ENCODE results near the gene HOTAIR.

HOTAIR gene

DNA sequence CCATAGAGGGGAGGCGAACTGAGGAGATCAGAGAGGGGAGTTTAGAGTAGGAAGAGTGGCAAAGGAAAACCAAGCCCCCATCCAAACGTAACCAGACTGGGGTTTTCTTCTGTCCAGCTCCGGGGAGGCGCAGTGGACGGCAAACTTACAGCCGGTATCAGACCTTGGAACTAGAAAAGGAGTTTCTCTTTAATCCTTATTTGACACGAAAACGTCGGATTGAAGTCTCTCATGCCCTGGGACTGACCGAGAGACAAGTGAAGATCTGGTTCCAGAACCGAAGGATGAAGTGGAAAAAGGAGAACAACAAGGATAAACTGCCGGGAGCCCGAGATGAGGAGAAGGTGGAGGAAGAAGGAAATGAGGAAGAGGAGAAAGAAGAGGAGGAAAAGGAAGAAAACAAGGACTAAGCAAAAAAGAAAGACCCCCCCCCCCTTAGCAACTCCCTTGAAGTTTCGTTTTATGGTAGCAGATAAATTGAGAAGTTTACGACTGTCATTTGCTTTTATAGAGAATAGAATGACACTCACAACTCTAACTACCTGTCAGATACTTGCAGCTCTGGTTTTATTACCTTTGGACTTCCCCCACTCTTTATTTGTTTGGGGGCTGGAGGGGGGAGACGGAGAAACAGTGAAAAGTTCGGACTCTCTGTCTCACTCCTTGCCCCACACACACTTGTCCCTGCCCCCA is 36.4 kb upstream of the HOTAIR start:
- DNase-seq = no peak

DNA sequence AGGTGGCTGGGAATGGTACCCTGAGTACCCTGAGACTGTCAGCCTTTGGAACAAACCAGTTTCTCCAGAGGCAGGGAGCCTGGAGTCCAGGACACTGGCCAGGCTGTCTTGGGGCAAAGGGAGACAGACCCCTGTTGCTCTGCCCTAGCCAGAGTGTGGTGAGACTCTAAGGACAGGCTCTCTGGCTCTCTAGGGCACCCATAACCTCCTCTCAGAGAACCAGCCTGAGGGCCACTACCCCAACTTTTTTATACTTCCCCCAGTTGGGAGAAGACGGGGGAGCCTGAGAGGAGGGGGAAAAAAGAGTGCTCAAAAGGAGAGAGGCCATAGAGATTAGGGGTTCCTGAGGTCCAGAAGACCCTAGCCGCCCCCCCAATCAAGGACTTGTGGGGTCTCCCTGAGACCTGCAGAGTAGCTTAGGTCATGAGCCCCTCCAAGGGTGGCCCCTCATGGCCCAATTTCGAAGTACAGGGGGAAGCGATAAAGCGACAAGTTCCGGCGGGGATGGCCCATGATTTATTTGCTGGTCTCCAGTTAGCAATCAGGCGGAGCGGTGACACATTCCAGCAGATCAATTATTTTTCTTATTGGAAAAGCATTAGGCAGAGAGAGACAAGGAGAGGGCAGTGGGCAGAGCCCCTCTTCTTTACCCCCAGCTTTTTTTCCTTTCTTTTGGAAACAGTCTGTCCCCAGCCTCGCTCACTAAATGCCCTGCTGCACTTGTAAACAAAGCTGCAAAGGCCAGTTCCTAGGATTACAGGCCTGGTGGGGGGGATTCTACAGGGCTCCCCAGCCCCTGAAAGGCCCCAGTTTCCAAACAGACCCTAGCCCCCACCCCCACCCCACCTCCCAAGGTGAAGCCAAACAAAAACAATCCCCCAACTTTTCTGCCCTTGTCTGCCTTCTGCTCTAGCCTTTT is 35.6 kb upstream of the HOTAIR start:
- DNase-seq = no peak

DNA sequence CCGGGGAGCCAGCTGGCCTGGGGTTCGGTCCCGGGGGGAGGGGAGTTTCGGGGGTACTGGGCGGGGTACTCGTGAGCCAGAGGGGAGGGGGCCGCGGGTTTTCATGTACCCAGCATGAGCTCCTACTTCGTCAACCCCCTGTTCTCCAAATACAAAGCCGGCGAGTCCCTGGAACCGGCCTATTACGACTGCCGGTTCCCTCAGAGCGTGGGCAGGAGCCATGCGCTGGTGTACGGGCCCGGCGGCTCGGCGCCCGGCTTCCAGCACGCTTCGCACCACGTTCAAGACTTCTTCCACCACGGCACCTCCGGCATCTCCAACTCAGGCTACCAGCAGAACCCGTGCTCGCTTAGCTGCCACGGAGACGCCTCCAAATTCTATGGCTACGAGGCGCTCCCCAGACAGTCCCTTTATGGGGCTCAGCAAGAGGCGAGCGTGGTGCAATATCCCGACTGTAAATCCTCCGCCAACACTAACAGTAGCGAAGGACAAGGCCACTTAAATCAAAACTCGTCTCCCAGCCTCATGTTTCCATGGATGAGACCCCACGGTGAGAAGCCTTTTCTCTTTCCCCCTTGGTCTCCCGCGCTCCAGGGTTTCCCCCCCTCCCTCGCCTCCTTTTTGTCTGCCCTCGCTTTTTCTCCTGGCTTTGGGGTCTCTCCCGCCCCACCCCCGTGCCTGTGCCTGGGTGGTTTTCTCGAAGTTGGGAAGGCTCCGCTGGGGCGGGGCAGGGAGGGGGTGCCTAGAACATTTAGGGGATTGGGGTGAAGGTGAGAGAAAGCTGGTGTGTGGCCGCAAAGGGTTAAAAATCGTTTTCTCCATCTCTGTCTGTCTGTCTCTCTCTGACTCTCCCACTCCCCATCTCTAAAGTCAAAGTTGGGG is 34.7 kb upstream of the HOTAIR start:
- no peak for DNase-seq

DNA sequence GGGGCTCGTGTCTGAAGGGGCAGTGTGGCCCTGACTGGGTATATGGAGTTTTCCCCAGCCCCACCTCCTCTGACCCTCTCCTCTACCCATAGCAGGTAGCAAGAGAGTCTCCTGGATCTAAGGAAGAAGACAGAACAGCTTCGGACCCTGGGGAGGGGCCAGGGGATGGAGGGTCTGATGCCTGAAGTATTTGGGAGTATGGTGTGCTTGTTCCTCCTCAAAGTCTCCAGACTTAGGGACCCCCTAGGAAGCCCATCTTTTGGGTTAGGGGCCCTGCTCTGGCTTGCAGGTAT is 33.5 kb upstream of the HOTAIR start:
- DNase-seq = no peak

DNA sequence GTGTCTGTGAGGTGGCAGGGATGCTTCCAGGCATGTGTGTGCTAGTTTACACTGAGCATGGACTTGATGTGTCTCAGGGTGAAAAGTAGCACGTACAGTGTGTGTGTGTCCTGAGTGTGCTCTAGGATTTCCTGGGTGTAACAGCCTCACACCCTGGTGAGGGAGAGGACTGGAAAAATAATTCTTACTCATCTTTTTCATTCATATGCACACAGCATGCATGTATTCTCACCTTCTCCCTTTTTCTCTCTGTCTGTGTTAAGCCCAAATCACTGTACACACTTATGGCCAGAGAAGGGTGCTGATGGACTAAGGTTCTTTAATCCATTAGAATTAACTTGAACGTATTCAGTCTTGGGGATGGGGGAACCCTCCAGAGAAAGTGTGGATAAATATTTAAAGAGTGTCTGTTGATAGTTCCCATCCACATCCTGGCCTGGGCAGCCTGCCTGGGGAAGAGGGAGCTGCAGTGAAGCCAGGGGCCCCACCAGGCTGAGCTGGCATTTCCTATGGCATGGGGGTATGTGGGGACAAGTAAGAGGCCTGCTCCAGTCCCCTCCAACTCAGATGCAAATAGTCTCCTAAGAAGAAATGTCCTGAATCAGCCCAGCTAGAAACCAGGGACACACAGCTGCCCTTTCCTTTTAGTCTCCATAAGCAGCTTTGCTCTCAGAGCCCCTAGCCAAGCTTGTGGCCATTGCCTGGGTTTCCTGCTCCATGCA is 32.9 kb upstream of the HOTAIR start:
- DNase-seq = no peak

DNA sequence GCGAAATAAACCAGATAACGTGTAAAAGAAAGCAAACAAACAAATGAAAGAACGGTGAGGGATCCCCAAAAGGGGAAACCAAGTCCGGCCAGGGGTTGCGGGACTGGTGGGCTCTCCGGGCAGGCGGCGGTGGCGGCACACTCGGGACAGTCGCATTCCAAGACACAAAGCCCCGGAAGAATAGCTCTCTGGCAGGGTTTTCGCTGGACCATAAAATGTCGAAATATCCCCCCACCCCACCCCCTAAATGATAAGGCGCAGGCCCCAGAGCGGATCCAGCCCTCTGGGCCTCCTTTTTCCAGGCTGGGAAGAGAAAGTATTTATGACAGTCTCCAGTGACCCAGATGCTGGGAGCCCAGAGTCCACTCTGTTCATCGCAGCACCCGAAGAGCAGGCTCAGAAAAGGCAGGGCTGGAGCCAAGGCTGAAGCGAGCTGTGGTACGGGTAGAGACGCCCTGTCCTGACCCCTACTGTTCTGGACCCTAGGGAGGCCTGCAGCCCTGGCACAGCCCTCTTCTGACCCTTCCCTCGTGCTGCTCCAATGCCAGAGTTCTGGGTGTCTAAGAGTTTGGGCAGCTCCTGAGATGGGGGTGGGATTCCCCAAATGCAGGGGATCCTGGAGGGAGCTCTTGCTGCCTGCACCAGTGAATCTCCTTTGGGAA is 31.9 kb upstream of the HOTAIR start:
- no peak for DNase-seq

DNA sequence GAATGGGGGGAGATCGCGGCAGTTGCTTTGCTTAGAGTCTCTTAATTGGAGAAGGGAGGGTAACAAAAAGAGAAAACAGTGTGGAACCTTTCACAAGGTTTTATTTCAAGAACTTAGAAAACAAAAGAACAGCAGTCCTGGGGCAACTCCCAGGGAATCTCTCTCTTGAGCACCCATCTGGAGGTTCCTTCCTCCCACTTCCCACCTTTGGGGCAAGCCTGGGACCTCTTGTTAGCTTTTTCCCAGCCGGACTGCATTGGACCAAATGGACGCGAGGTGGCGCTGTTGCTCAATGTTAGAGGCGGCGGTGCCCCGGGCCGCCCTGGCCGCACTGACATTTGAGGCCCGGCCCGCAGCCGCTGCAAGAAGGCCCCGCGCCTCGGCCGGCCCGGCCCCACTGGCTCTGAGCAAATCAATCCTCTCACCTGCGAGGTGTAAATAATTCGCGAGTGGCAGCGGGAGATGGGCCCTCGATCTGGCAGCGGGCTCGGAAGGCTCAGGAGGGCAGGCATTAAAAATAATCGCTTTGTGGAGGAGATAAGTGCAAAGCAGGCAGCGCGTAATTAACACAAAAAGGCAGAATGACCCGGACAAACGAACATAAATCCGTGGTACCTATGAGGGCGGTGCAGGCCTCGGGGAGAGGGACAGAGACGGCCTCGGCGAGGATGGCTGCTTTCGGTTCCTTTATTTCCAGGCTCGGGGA is 31.3 kb upstream of the HOTAIR start:
- DNase-seq = peak; percentile 97

DNA sequence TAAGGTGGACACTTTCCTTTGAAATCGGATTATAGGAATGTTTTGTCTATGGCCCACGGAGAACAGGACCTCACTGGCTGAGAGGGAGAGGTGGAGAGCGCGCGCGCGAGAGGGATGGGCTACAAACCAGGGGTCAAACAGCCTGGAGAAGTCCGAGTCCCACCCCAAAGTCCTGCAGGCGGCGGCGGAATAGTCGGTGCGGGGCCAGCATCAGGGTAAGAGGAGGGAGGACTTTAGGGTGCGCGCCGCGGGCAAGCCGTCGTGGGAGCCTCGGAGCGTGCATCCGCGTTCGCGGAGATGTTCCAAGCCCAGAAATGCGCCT is 30.7 kb upstream of the HOTAIR start:
- DNase-seq = no peak

DNA sequence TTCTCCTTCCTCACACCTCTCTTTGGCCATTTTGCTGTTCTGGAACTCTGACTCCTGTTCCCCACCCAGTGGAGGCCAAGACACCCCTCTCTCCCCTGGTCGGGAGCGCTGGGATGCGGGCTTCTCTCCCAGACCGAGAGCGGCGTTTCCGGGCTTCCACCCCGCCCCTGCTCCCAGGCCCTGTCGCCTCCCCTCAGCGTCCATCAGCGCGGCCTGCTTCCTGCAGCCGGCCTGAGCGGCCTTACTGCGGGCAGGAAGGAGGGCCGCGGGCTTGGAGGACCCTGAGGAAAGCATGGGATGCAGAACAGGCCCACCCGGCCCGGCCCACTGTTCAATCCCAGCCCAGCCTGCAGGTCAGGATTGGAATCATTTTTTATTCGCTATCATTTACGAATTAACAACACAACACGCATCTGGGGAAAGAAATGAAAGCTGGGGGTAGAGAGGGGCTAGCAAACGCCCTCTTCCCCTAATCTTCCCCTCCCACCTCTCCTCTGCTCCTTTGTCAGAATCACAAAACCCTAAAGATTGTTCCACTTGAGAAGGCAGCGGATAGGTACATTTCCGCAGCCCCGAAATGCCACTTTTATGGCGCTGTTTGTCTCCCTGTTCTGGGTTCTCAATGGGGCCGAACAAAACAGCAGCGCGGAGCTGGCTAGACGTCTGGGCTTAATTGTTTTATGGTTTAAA is 30.2 kb upstream of the HOTAIR start:
- no peak for DNase-seq

DNA sequence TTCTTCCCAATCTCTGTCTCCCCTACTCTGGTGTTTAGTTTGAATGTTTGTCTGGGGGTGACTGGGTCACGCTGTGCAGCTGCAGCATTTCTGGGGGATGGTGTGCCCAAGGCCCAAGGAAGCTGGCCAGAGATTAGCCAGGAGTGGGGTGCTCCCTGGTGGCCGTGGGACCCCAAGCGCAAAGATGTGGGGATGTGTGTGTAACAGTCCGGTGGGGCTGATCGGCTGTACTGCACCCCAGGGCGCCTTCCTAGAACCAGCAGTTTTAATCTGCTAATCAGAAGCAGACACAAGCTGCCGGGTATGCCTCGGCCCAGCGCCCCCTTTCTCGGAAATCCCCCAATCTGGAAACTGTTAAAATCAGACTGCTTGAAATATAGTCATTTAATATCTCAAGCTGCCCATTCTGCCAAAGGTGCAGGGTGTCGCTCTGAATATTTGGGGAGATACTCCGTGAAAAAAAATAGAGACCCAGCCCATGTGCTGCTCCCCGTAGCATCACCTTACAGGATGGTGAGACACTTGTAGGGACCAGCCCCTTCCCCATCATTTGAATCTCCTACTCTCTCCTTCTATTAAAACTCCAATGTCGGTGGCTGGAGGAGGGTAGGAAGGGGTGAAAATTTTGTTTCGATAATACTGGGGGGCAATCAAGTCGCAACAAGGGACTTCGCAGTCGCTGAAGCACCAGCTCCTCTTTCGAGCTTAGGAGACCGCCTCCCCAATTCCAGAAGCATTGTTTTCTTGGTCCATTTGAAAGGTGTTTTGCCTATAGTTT is 29.5 kb upstream of the HOTAIR start:
- no peak for DNase-seq

DNA sequence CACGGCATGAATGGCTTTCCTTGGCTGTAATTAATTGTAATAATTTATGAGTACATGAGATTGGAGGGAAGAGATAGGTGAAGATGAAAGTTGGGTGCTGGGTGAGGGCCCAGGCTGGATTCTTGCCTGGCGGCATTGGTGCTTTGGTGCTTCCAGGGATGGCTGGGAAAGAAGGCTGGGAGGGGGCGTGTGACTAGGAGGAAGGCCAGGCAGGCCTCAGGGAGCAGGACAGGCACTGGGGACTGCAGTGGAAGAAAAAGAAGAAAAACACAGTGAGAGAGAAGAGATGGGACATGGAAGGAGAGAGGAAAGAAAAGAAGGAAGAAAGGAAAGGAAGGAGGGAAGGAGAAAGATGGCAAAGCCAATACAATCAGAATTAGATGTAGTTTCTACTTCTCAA is 28.9 kb upstream of the HOTAIR start:
- no peak for DNase-seq

DNA sequence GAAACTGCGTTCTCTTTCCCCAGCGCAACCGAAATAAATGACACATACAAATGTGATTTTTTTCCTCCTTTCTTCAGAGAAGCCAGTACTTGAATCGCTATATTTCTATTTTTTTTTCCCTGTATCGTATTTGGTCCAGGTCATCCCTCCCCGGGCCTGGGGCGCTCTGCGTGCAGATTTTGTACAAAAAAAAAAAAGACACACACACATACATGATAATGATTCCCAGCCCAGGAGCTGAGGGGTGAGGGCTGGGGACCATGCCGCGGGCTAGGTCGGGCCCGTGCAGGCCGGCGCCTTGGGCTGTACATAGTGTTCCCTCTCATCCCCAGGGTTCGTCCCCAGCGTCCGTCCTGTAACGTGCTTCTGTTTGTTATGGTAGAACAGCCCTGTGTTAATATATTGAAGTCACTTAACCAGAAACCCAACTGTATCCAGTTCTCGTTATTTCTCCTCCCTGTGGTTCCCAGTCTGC is 28.2 kb upstream of the HOTAIR start:
- no peak for DNase-seq

DNA sequence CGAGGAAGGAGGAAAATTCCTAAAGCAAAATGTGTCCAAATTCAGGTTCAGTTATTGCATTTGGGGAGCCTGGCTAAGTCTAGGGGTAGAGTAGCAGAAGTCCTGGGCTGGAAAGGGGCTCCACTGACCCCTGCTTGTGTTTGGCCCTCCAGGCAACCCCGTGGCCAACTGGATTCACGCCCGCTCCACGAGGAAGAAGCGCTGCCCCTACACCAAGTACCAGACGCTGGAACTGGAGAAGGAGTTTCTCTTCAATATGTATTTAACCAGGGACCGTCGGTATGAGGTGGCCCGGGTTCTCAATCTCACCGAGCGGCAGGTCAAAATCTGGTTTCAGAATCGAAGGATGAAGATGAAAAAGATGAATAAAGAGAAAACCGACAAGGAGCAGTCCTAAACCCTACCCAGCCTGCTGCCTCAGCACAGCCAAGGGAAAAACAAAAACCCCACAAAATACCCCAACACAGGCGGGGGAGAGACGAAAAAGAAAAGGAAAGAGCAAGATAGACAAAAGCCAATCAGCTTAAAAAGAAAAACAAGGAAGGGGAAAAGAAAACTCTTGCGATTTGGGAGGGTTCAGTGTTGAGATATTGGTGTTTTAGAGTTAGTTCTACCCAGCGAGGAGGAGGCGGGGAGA is 27.6 kb upstream of the HOTAIR start:
- no peak for DNase-seq

DNA sequence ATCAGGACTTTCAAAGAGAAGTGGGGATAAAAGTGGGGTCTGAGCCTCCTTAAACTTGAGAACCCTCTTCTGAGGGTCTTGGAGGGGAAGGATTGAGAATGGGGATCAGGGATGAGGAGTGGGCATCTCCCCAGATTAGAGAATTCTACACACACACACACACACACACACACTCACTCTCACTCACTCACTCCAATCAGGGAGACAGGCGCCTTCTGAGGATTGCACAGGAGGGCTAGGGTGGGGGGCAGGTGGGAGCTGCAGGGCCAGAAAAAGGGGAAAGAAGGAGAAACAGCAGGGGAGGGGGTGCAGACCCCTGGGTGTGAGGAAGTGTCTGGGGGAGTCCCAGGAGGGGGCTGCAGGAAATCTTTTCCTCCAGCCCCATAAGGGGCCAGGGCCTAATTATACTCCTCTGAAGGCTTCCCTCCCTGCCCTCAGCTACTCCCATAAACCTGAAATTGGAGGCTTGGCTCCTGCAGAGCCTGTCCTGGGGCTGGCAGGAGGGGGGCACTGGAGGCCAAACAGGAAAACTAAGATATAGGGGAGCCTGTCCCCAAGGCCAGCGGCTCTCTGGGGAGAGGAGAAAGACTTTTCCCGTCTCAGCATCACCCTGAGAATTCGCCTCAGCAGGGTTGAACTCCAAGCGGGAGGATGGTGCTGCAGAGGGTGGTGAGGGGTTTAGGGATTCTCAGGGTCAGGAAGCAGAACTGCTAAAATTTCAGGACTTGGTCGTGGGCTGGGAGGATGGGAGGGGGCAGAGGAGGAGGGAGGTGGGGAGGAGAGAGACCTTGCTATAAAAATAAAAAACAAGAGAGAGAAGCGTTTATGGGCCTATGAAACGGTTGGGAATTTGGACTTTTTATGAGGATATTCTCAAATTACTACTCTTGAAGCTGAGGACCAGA is 26.8 kb upstream of the HOTAIR start:
- DNase-seq = no peak

DNA sequence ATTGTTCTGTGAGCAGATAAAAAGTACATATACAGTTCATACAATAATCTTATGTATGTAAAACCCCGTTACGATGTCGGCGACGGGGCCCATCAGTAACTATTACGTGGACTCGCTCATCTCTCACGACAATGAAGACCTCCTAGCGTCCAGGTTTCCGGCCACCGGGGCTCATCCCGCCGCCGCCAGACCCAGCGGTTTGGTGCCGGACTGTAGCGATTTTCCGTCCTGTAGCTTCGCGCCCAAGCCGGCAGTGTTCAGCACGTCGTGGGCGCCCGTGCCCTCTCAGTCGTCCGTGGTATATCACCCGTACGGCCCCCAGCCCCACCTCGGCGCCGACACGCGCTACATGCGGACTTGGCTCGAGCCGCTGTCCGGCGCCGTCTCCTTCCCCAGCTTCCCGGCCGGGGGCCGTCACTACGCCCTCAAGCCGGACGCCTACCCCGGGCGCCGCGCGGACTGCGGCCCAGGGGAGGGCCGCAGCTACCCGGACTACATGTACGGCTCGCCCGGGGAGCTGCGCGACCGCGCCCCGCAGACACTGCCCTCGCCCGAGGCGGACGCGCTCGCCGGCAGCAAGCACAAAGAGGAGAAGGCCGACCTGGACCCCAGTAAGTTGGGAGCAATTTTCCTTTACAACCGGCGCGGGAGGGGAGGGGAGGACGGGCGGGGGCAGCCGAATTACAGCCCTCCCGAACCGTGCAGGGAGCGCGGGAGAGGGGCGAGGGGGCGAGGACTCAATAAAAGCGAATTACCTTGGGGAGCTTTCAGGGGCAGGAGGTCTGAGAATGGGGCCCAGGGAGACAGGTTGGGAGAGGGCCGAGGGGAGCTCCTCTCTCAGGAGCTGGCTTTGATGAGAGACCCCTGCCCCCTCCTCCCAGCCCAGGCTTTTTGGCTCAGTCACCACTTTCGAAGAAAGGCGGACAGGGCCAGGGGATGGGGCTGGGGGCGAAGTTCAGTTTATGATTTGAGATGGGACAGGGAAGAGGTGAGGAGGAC is 25.7 kb upstream of the HOTAIR start, which contains the start of gene HOXC9:
Gene HOXC9, plus strand, starts transcription at position 46 of the 999 bp plus-strand sequence. Its CDS starts 28 bp downstream, at position 74.
- no peak for DNase-seq

DNA sequence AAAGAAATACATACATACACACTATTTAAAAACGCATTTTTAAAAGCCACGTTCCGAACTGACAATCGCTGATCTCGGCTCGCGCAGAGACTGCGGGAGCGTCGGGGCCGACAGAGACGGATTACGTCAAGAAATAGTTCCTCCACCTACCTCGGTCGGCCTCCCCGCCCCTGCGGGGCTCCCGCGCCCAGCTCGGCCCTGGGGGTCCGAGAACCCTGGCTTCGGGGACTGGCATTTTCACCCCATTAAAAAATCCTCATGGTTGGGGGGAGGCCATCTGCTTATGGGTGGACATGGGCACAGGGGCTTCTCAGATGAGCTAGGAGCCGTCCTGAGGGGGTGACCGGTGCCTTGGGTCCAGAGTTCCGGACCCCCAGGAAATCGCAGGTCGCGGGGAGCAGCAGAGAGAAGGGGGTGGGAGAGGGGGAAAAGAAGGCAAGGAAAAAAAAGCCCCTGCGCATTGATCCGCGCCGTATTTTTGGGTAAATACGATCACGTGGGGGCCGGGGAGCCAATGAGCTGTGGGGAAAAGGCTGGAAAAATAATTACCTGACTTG is 24.9 kb upstream of the HOTAIR start:
- DNase-seq = no peak

DNA sequence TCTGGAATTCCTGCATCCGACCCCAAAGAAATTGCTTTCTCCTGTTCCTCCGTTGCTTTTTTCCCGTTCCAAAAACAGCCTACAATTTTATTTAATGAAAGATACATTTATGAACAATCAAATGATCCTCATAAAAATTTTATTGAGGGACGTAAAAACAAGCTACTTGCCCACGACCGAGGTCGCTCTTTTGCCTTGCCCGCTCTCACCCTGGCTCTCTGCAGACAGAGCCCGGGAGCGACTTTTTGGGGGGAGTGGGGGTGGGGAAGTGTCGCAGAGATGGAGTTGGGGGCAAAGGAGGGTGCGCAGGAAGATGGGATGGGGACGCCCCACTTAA is 24.1 kb upstream of the HOTAIR start:
- no peak for DNase-seq
